ENCODE results near the gene KAZN. TPM values are rescaled to one million over a fixed set of nuclear protein-coding genes. Genes with fewer than 3 reads are reported as not detected.

KAZN gene
- total RNA-seq, 1 donor from 2014 or later, result 9.4 TPM

GRCh38 chr1:15157524-15158399 is 559.3 kb downstream of the KAZN start:
- peaks cover 20% of the 10 kb centered on the region for H3K4me1 Mint-ChIP-seq (ENCODE audit: low read depth, unreplicated experiment)
- H3K4me2 ChIP-seq (ENCODE audit: low read length), result no peak overlapping the region
- peaks cover 6% of the 10 kb centered on the region for H3K36me3 Mint-ChIP-seq (ENCODE audit: low read depth, unreplicated experiment)
- no peaks in the 10 kb centered on the region for H3K9me3 ChIP-seq (ENCODE audit: insufficient read depth, low read depth, low read length)
- H3K9me3 Mint-ChIP-seq (ENCODE audit: unreplicated experiment), result no peaks in the 10 kb centered on the region
- no peak overlapping the region for H3K9ac ChIP-seq (ENCODE audit: low read length)
- H3K27ac Mint-ChIP-seq (ENCODE audit: unreplicated experiment), result peak overlapping the region; percentile 18
- peaks cover 10% of the 10 kb centered on the region for H3K4me1 ChIP-seq (ENCODE audit: insufficient read depth, low read length)
- no peak for DNase-seq (ENCODE audit: low read depth)
- H3K27me3 Mint-ChIP-seq (ENCODE audit: low read depth, unreplicated experiment), result peaks cover 8% of the 10 kb centered on the region
- peaks cover 11% of the 10 kb centered on the region for H4K20me1 ChIP-seq (ENCODE audit: insufficient read depth, low read length)
- peaks cover 2% of the 10 kb centered on the region for H3K27me3 ChIP-seq (ENCODE audit: insufficient read depth, low read length)
- H3K27ac ChIP-seq (ENCODE audit: low read depth, low read length), result no peak overlapping the region
- no peaks in the 10 kb centered on the region for H3K36me3 ChIP-seq (ENCODE audit: insufficient read depth, low read length)
- FAIRE-seq, result no peak
- no peak overlapping the region for H3K4me3 Mint-ChIP-seq (ENCODE audit: unreplicated experiment)
- H2AFZ ChIP-seq (ENCODE audit: low read depth, low read length), result no peak overlapping the region
- no peak for TF ChIP-seq EZH2 (IDR thresholded peaks at IDR 0.05; ENCODE audit: insufficient read depth, low read length)
- TF ChIP-seq, protein P1, sequence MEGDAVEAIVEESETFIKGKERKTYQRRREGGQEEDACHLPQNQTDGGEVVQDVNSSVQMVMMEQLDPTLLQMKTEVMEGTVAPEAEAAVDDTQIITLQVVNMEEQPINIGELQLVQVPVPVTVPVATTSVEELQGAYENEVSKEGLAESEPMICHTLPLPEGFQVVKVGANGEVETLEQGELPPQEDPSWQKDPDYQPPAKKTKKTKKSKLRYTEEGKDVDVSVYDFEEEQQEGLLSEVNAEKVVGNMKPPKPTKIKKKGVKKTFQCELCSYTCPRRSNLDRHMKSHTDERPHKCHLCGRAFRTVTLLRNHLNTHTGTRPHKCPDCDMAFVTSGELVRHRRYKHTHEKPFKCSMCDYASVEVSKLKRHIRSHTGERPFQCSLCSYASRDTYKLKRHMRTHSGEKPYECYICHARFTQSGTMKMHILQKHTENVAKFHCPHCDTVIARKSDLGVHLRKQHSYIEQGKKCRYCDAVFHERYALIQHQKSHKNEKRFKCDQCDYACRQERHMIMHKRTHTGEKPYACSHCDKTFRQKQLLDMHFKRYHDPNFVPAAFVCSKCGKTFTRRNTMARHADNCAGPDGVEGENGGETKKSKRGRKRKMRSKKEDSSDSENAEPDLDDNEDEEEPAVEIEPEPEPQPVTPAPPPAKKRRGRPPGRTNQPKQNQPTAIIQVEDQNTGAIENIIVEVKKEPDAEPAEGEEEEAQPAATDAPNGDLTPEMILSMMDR (IDR thresholded peaks at IDR 0.05; ENCODE audit: insufficient read depth, low read depth, low read length), result no peak
- H3K79me2 ChIP-seq (ENCODE audit: insufficient read depth, low read length), result no peaks in the 10 kb centered on the region
- no peak overlapping the region for H3K4me3 ChIP-seq (ENCODE audit: insufficient read depth, low read depth, low read length)

- H3K4me2 ChIP-seq (ENCODE audit: low read length), result peak overlapping the region; percentile 21
- Mint-ChIP-seq H3K36me3 (ENCODE audit: low read depth, unreplicated experiment) (peaks cover 6% of the 10 kb centered on the region), H3K27ac (ENCODE audit: unreplicated experiment) (peak overlapping the region; percentile 82), H3K27me3 (ENCODE audit: low read depth, unreplicated experiment) (peaks cover 8% of the 10 kb centered on the region), H3K4me3 (ENCODE audit: unreplicated experiment) (no peak overlapping the region), H3K9me3 (ENCODE audit: unreplicated experiment) (no peaks in the 10 kb centered on the region), H3K4me1 (ENCODE audit: low read depth, unreplicated experiment) (peaks cover 20% of the 10 kb centered on the region)
- H3K27me3 ChIP-seq (ENCODE audit: insufficient read depth, low read length), result peaks cover 2% of the 10 kb centered on the region
- peak; percentile 85 for DNase-seq (ENCODE audit: low read depth)
- peaks cover 6% of the 10 kb centered on the region for H3K4me1 ChIP-seq (ENCODE audit: insufficient read depth, low read length)
- H4K20me1 ChIP-seq (ENCODE audit: insufficient read depth, low read length), result peaks cover 11% of the 10 kb centered on the region
- no peaks in the 10 kb centered on the region for H3K9me3 ChIP-seq (ENCODE audit: insufficient read depth, low read depth, low read length)
- TF ChIP-seq EZH2 (IDR thresholded peaks at IDR 0.05; ENCODE audit: insufficient read depth, low read length), result no peak
- TF ChIP-seq, protein P1 (IDR thresholded peaks at IDR 0.05; ENCODE audit: insufficient read depth, low read depth, low read length), result no peak
- FAIRE-seq, result peak; percentile 49
- no peaks in the 10 kb centered on the region for H3K36me3 ChIP-seq (ENCODE audit: insufficient read depth, low read length)
- H3K4me3 ChIP-seq (ENCODE audit: insufficient read depth, low read depth, low read length), result no peak overlapping the region
- H2AFZ ChIP-seq (ENCODE audit: low read depth, low read length), result no peak overlapping the region
- no peaks in the 10 kb centered on the region for H3K79me2 ChIP-seq (ENCODE audit: insufficient read depth, low read length)
- no peak overlapping the region for H3K27ac ChIP-seq (ENCODE audit: low read depth, low read length)
- H3K9ac ChIP-seq (ENCODE audit: low read length), result no peak overlapping the region
These were observed 560.2 kb downstream of the KAZN start for GRCh38 chr1:15158506-15159165.
